Calu3 (cell line): ENCODE measurements around the gene SGSM2. TPM values are rescaled to one million over a fixed set of nuclear protein-coding genes. Genes with fewer than 3 reads are reported as not detected.

Source experiments
- BruUV-seq: library from RNA; stranded (reverse); fragments of 400-500 nt; replicated peaks from 2 replicates; lab custom pipeline; 2021; lab: Mats Ljungman, UMichigan
- CTCF ChIA-PET: fragments of 300-600 bp; sonication (Branson Sonifier 250); formaldehyde crosslinking; loops from one replicate; lab custom pipeline; 2022; ENCODE audit warnings: antibody characterized with exemption; lab: Charles Lee
- DNase-seq: peaks from one replicate; pipeline ENCODE4 v3.0.0; 2022
- H3K27ac Mint-ChIP-seq: one replicate; pipeline ENCODE4 v1.8.0; 2022; ENCODE audit warnings: mixed read lengths; ENCODE audit not compliant: unreplicated experiment
- H3K27me3 Mint-ChIP-seq: one replicate; pipeline ENCODE4 v1.8.0; 2022; ENCODE audit warnings: mixed read lengths; ENCODE audit not compliant: unreplicated experiment
- H3K36me3 Mint-ChIP-seq: one replicate; pipeline ENCODE4 v1.8.0; 2022; ENCODE audit warnings: mild to moderate bottlenecking, moderate library complexity, mixed read lengths; ENCODE audit not compliant: insufficient read depth, unreplicated experiment
- H3K4me1 Mint-ChIP-seq: one replicate; pipeline ENCODE4 v1.8.0; 2022; ENCODE audit warnings: mild to moderate bottlenecking, low read depth, mixed read lengths; ENCODE audit not compliant: unreplicated experiment
- H3K4me3 Mint-ChIP-seq: one replicate; pipeline ENCODE4 v1.8.0; 2022; ENCODE audit warnings: mild to moderate bottlenecking, low read depth, moderate library complexity, mixed read lengths; ENCODE audit not compliant: unreplicated experiment
- H3K9me3 Mint-ChIP-seq: one replicate; pipeline ENCODE4 v1.8.0; 2022; ENCODE audit warnings: low read depth, mixed read lengths; ENCODE audit not compliant: unreplicated experiment
- CTCF ChIP-seq: fragments of 200-600 bp; IDR thresholded peaks from one replicate; pipeline ENCODE4 v1.8.0; 2022; ENCODE audit warnings: antibody characterized with exemption; ENCODE audit not compliant: unreplicated experiment
- intact Hi-C: fragments of 100-400 bp; cut with micrococcal nuclease; formaldehyde crosslinking; loops from one replicate; pipeline ENCODE4 v1.10.0; 2022; ENCODE audit not compliant: unreplicated experiment
- total RNA-seq: library from RNA; stranded (reverse); gene quantifications from 2 replicates; pipeline ENCODE4 v1.2.3, GENCODE V29; 2022

SGSM2 gene
- total RNA-seq, 1 experiment from 2014 or later: 54.9 TPM

- TF ChIP-seq CTCF: no peak
- no peaks in the 10 kb centered on the region for H3K27me3 Mint-ChIP-seq
- no TSS peak for BruUV-seq
- peak; percentile 92 for DNase-seq
- CTCF ChIA-PET: interaction anchor here (1.0 to 1.4 kb wide), 3 partner anchors 8 to 15 kb away, joined by 4 to 6 read pairs (median 4); no protein-coding TSS in a partner anchor
- peak within 1 kb of the TSS; percentile 94 for H3K4me3 Mint-ChIP-seq
- peaks cover 75% of the 10 kb centered on the region for H3K36me3 Mint-ChIP-seq
- peak within 1 kb of the TSS; percentile 57 for H3K27ac Mint-ChIP-seq
- intact Hi-C loops: no loop called here
- H3K9me3 Mint-ChIP-seq: no peaks in the 10 kb centered on the region
- H3K4me1 Mint-ChIP-seq: peaks cover 38% of the 10 kb centered on the region
Measured at GRCh38 chr17:2400877-2401425, 63.6 kb downstream of the SGSM2 start, which contains the start of gene MNT. MNT (minus strand) TSS chr17:2401060; CDS start chr17:2400712, 348 bp downstream.

- H3K9me3 Mint-ChIP-seq: no peaks in the 10 kb centered on the region
- H3K4me3 Mint-ChIP-seq: peak overlapping the region; percentile 94
- H3K4me1 Mint-ChIP-seq: peaks cover 39% of the 10 kb centered on the region
- peaks cover 71% of the 10 kb centered on the region for H3K36me3 Mint-ChIP-seq
- no peak for TF ChIP-seq CTCF
- peak; percentile 98 for DNase-seq
- intact Hi-C loops: no loop called here
- CTCF ChIA-PET: interaction anchor here (1.0 to 1.4 kb wide), 3 partner anchors 9 to 14 kb away, joined by 4 to 6 read pairs (median 4); no protein-coding TSS in a partner anchor
- H3K27me3 Mint-ChIP-seq: no peaks in the 10 kb centered on the region
- peak overlapping the region; percentile 57 for H3K27ac Mint-ChIP-seq
- no TSS peak for BruUV-seq
Measured at GRCh38 chr17:2401426-2402221, 64.3 kb downstream of the SGSM2 start.

- TF ChIP-seq CTCF: no peak
- Mint-ChIP-seq H3K27ac (no peak overlapping the region), H3K9me3 (no peaks in the 10 kb centered on the region), H3K36me3 (peaks cover 68% of the 10 kb centered on the region), H3K27me3 (no peaks in the 10 kb centered on the region), H3K4me3 (peak overlapping the region; percentile 94), H3K4me1 (peaks cover 39% of the 10 kb centered on the region)
- CTCF ChIA-PET: interaction anchor here (1.4 kb wide), 1 partner anchor 8 kb away, joined by 4 read pairs; no protein-coding TSS in a partner anchor
- TSS peak; percentile 22 for BruUV-seq
- no peak for DNase-seq
- intact Hi-C loops: no loop called here
Measured at GRCh38 chr17:2402544-2402943, 65.2 kb downstream of the SGSM2 start.

GRCh38 chr17:2403044-2403443 is 65.7 kb downstream of the SGSM2 start:
- no peak for TF ChIP-seq CTCF
- no peaks in the 10 kb centered on the region for H3K9me3 Mint-ChIP-seq
- intact Hi-C loops: no loop called here
- H3K27ac Mint-ChIP-seq: no peak overlapping the region
- H3K27me3 Mint-ChIP-seq: no peaks in the 10 kb centered on the region
- H3K4me3 Mint-ChIP-seq: peak overlapping the region; percentile 94
- H3K4me1 Mint-ChIP-seq: peaks cover 38% of the 10 kb centered on the region
- H3K36me3 Mint-ChIP-seq: peaks cover 63% of the 10 kb centered on the region
- no peak for DNase-seq
- no TSS peak for BruUV-seq
- CTCF ChIA-PET: no interaction called here
